SKM-1 (cell line): Measurements from ENCODE around the gene TFF3.
A peak's percentile ranks its signal among the peaks of the same experiment; 100 is the strongest.

Experiments
- DNase-seq: peaks from one replicate; lab custom pipeline; 2025; ENCODE audit not compliant: unreplicated experiment; lab: John Stamatoyannopoulos, UW

Gene TFF3

GRCh38 chr21:42291751-42292562 lies 23.3 kb downstream of the TFF3 start:
- no peak for DNase-seq

- DNase-seq: no peak
Observed at GRCh38 chr21:42291003-42291750, 24.0 kb downstream of the TFF3 start.

DNA sequence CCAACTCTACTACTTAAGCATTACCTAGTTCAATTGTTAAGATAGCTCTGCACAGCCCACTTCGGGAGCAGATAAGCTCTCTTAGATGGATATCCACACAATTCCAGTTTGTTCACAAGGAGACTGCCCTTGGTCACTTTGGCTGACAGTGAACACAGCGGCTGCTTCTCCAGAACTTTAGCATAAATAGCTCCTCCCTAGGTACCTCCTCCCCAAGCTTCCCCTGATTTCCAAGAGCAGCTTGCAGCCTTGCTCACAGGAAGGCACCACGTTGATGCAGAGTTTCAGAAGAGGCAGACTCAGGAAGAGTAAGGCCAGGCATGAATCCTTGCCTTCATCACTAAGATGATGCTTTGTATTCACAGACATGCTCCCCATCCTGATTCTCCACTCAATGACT lies 24.7 kb downstream of the TFF3 start:
- no peak for DNase-seq

DNA sequence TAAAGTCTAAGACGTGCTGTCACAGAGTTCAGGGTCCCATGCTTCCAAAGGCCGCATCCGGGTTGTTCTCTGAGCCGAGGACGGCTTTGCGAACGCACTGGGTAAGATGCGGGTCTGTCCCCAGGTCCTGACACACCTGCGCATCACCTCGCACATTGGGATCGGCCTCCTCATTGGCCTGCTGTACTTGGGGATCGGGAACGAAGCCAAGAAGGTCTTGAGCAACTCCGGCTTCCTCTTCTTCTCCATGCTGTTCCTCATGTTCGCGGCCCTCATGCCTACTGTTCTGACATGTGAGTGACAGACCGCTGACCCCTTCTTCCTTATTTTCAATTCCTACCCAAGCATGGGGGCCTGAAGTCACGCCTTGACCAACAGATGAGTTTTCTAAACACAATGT lies 25.3 kb downstream of the TFF3 start:
- DNase-seq: peak; percentile 30

DNA sequence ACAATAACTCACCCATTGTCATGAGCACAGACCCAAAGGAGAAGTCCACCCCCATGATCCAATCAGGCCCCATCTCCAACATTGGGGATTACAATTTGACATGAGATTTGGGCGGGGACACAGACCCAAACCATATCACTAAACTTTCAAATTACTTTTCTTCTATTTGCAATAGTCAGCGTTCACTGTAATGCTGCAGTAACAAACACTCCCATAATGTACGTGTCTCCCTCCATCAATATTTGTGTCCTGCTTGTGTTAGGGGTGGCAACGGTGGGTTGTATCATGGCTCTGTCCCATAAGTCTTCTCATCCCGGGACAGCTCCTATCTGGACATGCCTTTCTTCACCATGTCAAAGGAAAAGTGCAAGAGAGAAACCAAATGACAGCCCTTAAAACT lies 26.2 kb downstream of the TFF3 start:
- DNase-seq: no peak

- no peak for DNase-seq
Observed at GRCh38 chr21:42287193-42288083, 27.8 kb downstream of the TFF3 start.

DNA sequence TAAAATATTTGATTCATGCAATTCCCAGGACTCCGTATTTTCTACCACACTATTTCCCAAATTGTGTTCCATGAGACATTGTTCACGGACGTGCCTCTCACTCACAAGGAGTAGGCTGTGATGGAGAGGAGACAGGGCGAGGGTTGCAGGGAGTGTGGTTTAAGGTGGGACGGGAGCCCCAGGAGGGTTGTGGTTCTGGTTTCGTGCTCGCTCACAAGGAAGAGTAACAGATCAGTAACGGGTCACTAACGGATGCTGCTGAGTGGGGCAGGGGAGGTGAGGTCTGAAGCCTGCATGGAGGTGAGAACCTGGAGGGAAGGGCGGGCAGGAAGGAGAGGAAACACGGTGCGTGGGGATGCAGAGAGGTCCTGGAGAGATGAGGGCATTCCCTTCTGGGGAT lies 28.8 kb downstream of the TFF3 start:
- DNase-seq: no peak

DNA sequence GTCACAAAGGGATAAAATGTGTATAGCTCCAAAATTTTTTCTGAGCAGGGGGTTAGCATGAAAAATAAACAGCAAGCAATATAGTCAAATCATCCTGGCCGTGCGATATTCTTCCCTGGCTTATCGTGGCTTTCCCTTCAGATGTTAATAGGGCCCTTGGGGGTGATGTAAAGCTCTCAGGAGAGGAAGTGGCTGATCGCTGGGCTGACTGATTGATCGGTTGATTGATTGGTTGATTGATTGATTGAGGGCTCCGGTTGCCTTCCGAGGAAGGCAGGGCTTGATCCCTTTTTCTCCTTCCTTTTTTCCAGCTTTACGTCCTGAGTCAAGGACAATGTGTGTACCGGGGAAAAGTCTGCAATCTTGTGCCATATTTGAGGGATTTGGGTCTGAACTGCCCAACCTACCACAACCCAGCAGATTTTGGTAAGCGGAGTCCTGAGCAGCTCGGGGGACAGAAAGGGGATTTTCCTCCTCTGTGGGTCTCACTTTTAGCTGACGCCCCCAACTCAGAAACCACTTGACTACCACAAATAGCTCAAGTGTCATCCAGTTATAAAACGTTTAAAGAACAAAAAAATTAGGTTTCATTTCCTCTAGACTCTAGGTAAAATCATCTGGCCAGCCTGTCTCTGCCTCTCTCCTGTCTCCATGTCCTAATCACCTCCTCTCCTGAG lies 29.5 kb downstream of the TFF3 start:
- no peak for DNase-seq

GRCh38 chr21:42282715-42283114 lies 32.5 kb downstream of the TFF3 start:
- DNase-seq: no peak

GRCh38 chr21:42282021-42282420 lies 33.2 kb downstream of the TFF3 start:
- DNase-seq: no peak

GRCh38 chr21:42281181-42281680 lies 34.0 kb downstream of the TFF3 start:
- DNase-seq: no peak

DNA sequence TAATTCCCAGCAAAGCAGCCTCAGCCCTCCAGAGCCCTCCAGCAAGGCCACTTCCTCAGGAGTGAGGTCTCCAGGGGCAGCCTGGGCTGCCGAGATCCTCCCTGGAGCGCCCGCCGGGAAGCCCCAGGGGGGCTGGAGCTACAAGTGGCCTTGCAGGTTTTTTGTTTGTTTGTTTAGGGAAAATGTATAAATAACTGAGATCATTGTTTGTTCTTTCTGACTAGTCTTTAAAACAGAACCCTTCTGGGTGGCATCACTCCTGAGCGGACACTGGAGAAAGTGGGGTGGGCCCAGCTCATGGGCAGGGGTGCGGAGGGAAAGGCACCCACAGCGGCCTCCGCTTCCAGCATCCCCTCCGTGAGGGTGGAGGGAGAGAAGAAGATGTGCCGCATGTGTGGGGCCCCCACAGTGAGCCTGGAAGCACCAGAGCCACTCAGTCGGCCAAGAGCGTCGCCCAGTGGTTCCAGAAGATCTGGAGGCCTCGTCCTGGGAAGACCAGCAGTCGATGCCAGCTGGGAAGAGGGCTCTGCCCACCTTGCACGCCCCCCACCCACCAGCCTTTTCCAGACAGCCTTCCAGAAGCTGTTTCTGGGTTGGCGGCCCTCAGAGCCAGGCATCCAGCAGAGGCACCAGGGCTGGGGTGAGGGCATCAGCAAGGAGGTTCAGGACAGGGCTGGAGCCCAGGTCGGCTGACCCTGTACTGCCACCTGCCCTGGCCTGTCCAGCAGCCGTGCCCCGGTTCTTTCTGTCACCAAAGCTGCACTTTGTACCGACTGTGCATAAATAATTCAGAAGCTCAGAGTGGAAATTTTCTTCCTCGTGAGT lies 34.6 kb downstream of the TFF3 start:
- no peak for DNase-seq

DNA sequence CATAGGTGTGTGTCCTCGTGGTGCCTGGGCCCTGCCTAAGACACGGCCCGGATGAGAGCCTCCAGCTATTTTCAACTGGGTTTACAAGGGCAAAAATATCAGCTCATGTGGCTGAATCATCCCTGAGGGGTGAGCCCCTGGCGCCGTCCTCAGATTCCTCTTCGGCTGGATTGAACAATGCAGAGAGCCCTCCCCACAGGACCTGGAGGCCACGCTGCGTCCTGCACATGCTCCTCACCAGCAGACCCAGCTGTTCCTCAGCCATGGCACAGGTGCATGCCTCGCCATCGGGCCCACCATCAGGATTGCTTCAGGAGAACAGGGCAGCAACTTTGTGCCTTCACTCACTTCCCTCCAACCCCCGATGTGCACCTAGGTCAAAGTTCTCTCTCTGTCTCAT lies 35.3 kb downstream of the TFF3 start:
- DNase-seq: no peak

DNA sequence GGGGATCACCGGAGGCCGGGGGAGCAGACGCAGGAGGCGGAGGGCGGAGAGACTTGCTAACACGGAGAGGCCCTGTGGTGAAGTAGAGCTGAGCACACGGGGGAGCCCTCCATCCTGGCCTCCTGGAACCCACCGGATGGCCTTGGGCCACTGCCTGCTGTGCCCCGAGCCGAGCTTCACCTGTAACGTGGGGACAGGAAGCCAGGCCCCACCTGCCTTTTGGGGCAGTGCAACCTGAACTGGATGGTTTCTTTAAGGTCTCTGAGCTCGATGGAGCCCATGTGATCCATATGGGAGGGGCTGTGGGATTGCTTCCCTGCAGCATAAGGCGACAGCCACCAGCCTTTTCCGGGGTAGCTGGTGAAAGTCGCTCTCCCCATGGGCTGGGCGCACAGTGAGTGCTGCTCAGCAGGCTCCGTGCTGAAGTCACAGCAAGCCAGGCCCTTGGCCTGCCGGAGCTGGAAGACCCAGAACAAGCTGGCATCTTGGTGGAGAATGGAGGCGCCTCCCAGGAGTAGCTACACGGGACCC lies 35.8 kb downstream of the TFF3 start:
- DNase-seq: no peak

DNA sequence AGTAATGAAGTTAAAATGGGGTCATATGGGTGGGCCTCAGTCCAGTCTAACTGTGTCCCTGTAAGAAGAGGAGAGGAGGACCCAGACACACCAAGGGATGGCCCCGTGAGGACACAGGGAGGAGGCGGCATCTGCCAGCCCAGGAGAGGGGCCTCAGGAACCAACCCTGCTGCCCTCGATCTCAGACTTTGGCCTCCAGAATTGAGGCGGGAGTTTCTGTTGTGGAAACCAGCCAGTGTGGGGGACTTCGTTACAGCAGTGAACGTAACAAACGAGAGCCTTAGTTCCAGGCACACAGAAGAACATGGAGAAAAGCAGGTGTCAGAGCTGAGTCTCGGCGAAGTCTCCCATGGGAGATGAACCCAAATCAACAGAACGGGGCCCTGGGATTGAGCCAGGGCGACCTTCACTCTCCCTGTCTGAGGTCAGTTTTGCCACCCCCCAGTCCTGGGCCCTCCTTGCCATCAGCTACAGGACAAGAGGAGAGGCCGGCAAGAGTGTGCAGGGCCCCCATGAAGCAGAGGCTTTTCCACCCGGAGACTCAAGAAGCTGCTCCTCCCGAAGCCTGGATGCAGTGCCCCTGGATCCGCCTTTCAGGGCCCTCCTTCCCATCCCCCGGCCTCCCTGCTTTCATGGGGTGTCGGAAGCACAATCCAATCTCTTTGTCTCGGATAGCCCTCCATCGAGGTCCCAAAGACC lies 36.6 kb downstream of the TFF3 start:
- DNase-seq: no peak

GRCh38 chr21:42277593-42277992 lies 37.6 kb downstream of the TFF3 start:
- DNase-seq: no peak

DNA sequence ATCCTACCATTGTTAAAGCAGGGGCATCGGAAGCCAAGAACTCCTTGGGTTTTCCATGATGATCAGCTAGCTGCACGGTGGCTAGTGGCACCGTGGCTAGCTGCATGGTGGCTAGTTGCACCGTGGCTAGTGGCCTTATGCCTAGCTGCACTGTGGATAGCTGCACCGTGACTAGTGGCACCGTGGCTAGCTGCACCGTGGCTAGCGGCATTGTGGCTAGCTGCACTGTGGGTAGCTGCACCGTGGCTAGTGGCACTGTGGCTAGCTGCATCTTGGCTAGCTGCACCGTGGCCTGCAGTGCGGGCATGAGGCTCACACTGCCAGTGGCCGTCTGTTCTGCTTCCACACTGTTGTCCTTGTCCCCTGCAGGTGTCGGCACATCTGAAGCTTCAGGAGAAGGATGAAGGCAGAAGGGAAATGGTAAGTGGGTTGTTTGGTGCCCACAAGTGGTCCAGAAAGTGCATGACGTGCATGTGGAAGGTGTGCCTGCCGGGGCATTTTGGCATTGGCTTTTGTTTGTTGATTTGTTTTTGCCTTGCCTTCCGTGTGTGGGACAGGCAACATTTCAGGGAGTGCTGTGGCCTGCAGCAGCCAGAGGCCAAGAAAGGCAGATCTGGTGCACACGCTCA lies 38.6 kb downstream of the TFF3 start:
- no peak for DNase-seq

- DNase-seq: no peak
Observed at GRCh38 chr21:42276076-42276475, 39.1 kb downstream of the TFF3 start.
